Activated T-helper 17 cell treated with anti-CD3 and anti-CD28 coated beads, Interleukin-2, amount 50 U/mL, for 72 hours (primary cell): ENCODE data around the gene ORAI3. TPM values are rescaled to one million over a fixed set of nuclear protein-coding genes. Genes with fewer than 3 reads are reported as not detected.

Experiments used
- ATAC-seq: fragments of 150-1000 bp; cut with Tn5 transposase; replicated peaks from 2 replicates; pipeline ENCODE4 v1.10.0; 2021; ENCODE audit warnings: mild to moderate bottlenecking, moderate library complexity
- H3K27ac Mint-ChIP-seq: one replicate; pipeline ENCODE4 v1.8.0; 2022; ENCODE audit warnings: mixed read lengths
- H3K27me3 Mint-ChIP-seq: one replicate; pipeline ENCODE4 v1.8.0; 2022; ENCODE audit warnings: mixed read lengths
- H3K36me3 Mint-ChIP-seq: one replicate; pipeline ENCODE4 v1.8.0; 2022; ENCODE audit warnings: low read depth, mild to moderate bottlenecking, mixed read lengths
- H3K4me1 Mint-ChIP-seq: one replicate; pipeline ENCODE4 v1.8.0; 2022; ENCODE audit warnings: mixed read lengths
- H3K4me3 Mint-ChIP-seq: one replicate; pipeline ENCODE4 v1.8.0; 2022; ENCODE audit warnings: mild to moderate bottlenecking, mixed read lengths
- H3K9me3 Mint-ChIP-seq: one replicate; pipeline ENCODE4 v1.8.0; 2022; ENCODE audit warnings: mixed read lengths
- total RNA-seq, 2 donors: library from RNA; stranded (reverse); gene quantifications; one replicate each; pipeline ENCODE4 v1.2.3, GENCODE V29; 2022

Gene ORAI3
- total RNA-seq, 2 donors from 2014 or later = 12.4 to 25.8 TPM

DNA sequence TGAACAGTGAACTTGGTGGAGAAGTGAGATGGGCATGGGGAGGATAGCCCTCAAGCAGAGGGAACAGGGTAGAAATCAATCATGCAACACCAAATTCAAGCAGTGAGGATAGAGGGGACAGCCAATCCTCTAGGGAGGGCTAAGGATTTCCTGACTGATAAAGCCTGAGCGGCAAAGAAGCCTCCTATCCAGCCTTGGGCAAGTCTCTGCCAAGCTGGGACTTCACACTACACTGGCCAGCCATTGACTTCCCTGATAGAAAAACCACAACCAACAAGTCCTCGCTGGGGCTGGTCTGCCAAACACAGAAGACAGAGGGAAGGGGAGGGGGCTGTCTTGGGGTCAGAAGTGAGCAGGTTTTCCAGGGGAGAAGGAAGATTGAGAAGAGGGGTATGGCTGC, 28.0 kb upstream of the ORAI3 start:
- H3K4me3 Mint-ChIP-seq = peak overlapping the region; percentile 97
- H3K9me3 Mint-ChIP-seq = no peaks in the 10 kb centered on the region
- H3K27me3 Mint-ChIP-seq = no peaks in the 10 kb centered on the region
- peaks cover 4% of the 10 kb centered on the region for H3K4me1 Mint-ChIP-seq
- no peak for ATAC-seq
- no peak overlapping the region for H3K27ac Mint-ChIP-seq
- H3K36me3 Mint-ChIP-seq = peaks cover 11% of the 10 kb centered on the region

DNA sequence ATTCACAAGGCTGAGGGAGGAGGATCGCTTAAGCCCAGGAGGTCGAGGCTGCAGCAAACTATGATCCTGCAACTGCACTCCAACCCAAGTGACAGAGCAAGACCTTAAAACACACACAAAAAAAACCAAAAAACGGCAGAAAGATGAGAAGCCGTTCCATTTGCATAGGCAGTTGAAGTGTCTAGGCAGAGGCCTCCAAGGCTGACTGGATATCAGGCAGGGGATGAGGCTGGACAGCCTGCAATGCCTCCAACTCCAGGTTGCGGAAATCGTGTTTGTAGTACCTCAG, 27.5 kb upstream of the ORAI3 start:
- peak overlapping the region; percentile 97 for H3K4me3 Mint-ChIP-seq
- peak overlapping the region; percentile 99 for H3K27ac Mint-ChIP-seq
- H3K4me1 Mint-ChIP-seq = peaks cover 8% of the 10 kb centered on the region
- peaks cover 16% of the 10 kb centered on the region for H3K36me3 Mint-ChIP-seq
- H3K27me3 Mint-ChIP-seq = no peaks in the 10 kb centered on the region
- ATAC-seq = no peak
- no peaks in the 10 kb centered on the region for H3K9me3 Mint-ChIP-seq

DNA sequence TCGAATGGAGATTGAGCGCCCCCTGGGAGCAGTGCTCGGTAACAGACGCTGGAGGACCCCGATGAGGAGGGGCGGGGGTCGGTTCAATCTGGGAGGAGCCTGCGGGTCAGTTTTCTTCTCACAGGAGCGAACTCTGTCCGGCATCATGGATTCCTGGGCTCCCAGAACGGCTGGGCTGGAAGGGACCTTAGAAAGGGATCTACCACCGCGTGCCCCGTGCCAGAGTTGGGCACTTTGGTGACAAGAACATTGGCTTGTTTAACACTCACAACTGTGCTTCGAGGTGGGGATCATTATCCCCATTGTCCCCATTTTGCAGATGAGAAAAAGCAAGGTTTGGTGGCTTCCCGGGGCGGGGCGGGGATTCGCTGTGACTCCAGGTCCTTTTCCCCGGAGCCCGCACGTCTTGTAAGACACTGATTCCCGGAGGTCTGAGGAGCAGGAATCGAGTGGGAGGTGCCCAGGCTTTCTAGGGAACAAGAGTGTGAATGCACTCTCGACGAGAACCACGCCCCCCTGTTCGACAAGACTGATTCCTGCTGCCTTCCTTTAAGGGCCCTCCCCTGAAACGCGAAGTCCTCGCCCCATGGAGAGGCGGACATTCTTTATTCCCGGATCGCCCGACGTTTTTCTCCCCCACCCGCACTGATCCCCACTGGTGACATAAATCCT, 27.0 kb upstream of the ORAI3 start:
- no peaks in the 10 kb centered on the region for H3K9me3 Mint-ChIP-seq
- peak overlapping the region; percentile 97 for H3K4me3 Mint-ChIP-seq
- peaks cover 11% of the 10 kb centered on the region for H3K4me1 Mint-ChIP-seq
- peaks cover 16% of the 10 kb centered on the region for H3K36me3 Mint-ChIP-seq
- no peaks in the 10 kb centered on the region for H3K27me3 Mint-ChIP-seq
- peak overlapping the region; percentile 99 for H3K27ac Mint-ChIP-seq
- no peak for ATAC-seq

DNA sequence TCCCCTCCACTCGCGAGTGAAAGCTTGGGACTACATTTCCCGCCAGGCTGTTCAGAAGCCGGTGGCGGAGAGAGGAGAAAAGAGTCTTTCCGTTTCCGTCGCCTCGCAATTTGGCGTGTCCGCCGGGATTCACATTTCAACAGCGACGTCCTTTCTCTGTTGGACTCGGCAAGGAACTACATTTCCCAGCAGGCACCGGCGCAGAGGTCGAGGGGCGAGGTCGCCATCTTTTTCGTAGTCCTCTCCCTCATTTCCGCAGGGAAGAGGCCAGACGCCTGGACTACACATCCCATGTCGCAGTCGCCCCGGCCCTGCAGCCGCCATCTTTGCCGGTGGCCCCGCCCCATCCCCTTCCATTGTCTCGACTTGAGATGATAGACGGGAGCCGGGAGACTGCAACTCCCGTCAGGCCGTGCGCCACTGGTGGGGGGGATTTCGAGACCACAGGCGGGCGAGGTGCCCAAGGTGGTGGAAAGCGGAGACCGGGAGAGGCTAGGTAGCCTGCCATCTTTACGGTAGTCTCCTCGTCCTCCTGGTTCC, 26.4 kb upstream of the ORAI3 start:
- H3K4me3 Mint-ChIP-seq = peak overlapping the region; percentile 97
- ATAC-seq = peak; percentile 87
- H3K9me3 Mint-ChIP-seq = no peaks in the 10 kb centered on the region
- peak overlapping the region; percentile 99 for H3K27ac Mint-ChIP-seq
- H3K36me3 Mint-ChIP-seq = peaks cover 16% of the 10 kb centered on the region
- peaks cover 11% of the 10 kb centered on the region for H3K4me1 Mint-ChIP-seq
- no peaks in the 10 kb centered on the region for H3K27me3 Mint-ChIP-seq

DNA sequence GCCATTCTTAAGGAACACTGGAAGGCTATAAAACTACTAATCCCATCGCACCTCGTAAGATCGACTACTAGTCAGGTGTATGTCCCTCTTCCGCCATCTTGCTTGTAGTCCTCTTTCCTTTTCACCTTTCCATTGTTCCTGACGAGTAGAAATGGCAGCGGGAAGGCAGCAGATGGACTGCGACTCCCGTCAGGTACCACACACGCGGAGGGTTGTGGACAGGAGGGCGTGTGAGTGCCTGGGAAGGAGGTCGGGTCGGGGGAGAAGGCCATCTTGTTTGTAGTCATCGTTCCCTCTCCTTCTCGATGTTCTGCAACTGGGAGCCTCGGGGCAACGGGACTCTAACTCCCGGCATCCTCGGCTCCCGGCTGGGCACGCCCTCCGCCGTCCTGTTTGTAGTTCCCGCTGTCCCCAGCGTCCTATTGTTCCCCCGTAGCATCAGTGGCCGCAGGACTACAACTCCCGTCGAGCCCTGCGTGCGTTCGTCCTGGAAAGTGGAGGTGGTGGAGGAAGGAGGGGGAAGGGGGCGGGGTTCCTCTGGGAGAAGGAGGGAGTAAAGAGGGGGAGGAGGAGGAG, 25.8 kb upstream of the ORAI3 start:
- peak; percentile 87 for ATAC-seq
- Mint-ChIP-seq H3K4me3 (peak overlapping the region; percentile 97), H3K27ac (peak overlapping the region; percentile 99), H3K27me3 (no peaks in the 10 kb centered on the region), H3K9me3 (no peaks in the 10 kb centered on the region), H3K4me1 (peaks cover 11% of the 10 kb centered on the region), H3K36me3 (peaks cover 16% of the 10 kb centered on the region)

DNA sequence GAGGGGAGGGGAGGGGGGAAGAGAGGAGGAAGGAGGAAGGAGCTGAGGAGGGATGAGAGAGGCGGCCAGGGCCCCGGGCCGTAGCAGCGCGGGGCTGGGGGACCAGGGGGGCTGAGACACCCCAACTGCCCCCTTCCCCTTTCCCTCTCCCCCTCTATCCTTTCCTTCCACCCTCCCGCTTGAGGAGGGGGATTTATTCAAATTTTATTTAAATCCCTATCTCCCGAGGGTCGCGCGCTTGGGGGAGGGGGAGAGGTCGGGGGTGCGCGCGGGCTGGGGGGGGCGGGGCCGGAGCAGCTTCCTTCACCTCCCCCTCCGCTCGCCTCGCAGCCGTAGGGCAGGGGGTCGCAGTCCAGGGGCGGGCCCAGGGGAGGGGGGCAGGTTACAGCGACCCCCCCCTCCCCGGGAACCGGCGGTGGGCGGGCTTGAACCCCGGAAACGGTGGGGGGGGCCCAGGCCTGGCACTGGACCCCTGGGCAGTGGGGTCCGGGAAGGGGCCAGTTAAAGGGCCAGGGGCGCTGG, 25.3 kb upstream of the ORAI3 start, which contains the start of gene FBXL19:
Gene FBXL19, plus strand, starts transcription at position 19 of the 522 bp plus-strand sequence. CDS start 2,183 bp downstream, outside the sequence.
- ATAC-seq = no peak
- Mint-ChIP-seq H3K27me3 (no peaks in the 10 kb centered on the region), H3K36me3 (peaks cover 16% of the 10 kb centered on the region), H3K4me1 (peaks cover 11% of the 10 kb centered on the region), H3K9me3 (no peaks in the 10 kb centered on the region), H3K27ac (peak within 1 kb of the TSS; percentile 99), H3K4me3 (peak within 1 kb of the TSS; percentile 97)

DNA sequence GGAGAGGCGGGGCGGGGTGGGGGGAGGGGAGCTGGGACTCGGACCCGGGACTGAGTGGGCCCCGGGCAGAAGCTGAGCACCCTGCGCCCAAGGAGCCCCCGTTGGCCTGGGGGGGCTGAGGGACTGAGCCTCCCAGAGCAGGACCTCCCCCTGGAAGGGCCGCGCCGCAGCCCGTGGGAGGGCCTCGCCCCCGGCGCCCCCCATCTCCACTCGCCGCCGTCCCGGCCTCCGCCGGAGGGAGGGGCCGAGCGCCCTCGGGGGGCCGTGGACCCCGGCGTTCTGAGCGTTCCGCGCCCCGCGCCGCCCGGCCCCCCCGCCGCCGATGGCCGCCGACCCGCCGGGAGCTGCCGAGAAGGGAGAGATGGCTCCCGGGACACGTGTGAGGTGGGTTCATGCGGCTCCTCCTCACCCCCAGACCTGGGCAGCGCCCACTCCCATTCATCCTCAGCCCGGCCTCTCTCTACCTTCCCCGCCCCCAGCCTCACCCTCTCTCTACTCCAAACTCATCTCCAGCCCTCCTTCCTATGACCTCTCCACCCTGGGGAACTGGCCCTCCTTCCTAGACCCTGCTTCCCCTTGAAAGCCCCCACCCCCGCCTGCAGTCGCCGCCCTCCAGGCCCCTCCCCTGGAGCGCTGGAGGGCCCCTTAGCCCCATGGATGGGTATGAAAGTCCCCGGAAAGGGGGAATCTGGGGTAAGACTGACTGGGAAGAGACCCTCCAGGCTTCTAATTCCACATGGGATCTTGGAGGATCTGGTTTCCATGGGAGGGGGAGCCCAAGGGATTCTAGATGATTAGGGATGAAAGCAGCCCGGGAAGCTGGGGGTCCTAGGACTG, 24.6 kb upstream of the ORAI3 start:
- Mint-ChIP-seq H3K4me1 (peaks cover 11% of the 10 kb centered on the region), H3K27me3 (no peaks in the 10 kb centered on the region), H3K27ac (peak overlapping the region; percentile 78), H3K4me3 (peak overlapping the region; percentile 67), H3K36me3 (peaks cover 16% of the 10 kb centered on the region), H3K9me3 (no peaks in the 10 kb centered on the region)
- no peak for ATAC-seq

DNA sequence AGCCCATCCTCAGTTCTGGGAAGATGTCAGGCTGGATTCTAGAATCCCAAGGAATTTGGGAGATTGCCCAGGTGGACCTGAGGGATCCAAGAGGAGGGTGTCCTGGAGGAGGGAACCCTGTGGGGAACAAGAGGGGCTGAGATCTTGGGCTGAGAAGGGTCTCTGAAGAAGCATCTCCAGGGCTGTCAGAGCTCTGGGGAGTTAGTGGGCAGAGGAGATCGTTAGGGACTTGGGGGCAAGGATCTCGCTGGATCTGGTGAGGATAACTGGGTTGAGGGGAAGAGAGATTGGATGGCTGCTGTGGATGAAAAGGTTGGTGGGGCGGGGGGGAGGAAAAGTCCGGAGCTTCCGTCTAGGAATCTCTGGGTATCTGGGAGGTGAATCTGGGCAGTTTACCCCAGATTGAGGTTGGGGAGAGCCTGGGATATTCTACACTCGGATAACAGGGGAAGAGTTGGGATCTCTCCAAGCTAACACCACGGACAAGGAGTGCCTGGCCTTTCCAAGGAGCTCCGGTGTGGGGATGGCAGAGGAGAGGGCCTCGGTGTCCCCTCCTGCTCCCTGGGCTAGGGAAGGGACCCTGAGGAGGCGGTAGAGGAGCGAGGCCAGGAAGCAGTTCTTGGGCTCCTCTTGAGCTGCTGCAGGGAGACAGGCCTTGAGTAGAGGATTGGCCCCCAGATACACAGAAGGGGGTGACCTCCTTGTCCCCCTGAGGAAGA, 23.8 kb upstream of the ORAI3 start:
- Mint-ChIP-seq H3K4me3 (peak overlapping the region; percentile 67), H3K4me1 (peaks cover 11% of the 10 kb centered on the region), H3K27ac (peak overlapping the region; percentile 78), H3K36me3 (peaks cover 16% of the 10 kb centered on the region), H3K9me3 (no peaks in the 10 kb centered on the region), H3K27me3 (no peaks in the 10 kb centered on the region)
- ATAC-seq = no peak

DNA sequence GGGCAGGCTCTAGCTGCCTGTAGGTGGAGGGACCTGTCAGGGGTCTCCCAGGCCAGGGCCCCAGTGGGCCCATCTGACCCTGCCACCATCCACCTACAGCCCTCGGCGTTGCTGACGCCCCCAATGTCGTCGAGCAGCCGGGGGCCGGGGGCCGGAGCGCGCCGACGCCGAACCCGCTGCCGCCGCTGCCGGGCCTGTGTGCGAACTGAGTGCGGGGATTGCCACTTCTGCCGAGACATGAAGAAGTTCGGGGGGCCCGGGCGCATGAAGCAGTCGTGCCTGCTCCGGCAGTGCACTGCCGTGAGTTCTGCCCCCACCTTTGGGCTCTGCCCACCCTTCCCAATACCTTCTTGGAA, 23.3 kb upstream of the ORAI3 start:
- no peak for ATAC-seq
- Mint-ChIP-seq H3K4me1 (peaks cover 11% of the 10 kb centered on the region), H3K27ac (no peak overlapping the region), H3K4me3 (no peak overlapping the region), H3K9me3 (no peaks in the 10 kb centered on the region), H3K36me3 (peaks cover 20% of the 10 kb centered on the region), H3K27me3 (no peaks in the 10 kb centered on the region)

DNA sequence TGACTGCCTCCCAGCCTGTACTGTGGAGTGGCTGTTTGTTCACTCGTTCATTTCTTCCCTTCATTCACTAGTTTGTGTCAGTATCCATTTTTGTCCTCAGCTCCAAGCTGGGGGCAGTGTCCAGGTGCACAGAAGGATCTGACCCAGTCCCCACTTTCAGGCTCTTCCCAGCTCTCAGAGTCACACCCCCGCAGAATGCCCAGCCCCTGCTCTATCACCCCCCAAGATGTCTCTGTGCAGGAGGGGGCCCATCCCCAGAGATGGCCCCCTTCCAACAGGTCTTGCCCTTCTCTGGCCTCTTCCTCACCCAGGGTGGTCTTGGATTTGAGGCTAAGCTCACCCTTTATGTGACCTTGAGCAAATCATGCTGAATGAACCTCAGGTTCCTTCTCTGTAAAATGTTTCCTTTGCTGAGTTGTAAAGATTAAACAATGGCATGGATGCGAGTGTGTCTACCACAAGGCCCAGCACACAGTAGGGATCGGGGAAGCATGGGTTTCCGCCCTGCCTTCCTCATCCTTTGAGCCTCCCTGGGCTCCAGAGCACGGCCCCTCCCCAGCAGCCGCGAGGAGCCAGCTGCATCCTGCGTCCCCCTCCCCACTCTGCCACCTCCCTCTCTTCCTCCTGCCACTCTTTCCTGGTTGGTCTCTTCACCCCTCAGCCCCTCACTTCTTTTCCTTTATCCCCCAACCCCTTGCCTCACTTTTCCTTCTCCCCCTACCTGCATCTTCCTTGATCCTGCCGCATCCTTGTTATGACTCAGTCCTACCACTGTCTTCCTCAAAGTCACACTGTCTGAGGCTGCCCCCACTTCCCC, 22.7 kb upstream of the ORAI3 start:
- Mint-ChIP-seq H3K4me1 (peaks cover 11% of the 10 kb centered on the region), H3K27ac (no peak overlapping the region), H3K9me3 (no peaks in the 10 kb centered on the region), H3K36me3 (peaks cover 25% of the 10 kb centered on the region), H3K4me3 (no peak overlapping the region), H3K27me3 (no peaks in the 10 kb centered on the region)
- ATAC-seq = no peak

DNA sequence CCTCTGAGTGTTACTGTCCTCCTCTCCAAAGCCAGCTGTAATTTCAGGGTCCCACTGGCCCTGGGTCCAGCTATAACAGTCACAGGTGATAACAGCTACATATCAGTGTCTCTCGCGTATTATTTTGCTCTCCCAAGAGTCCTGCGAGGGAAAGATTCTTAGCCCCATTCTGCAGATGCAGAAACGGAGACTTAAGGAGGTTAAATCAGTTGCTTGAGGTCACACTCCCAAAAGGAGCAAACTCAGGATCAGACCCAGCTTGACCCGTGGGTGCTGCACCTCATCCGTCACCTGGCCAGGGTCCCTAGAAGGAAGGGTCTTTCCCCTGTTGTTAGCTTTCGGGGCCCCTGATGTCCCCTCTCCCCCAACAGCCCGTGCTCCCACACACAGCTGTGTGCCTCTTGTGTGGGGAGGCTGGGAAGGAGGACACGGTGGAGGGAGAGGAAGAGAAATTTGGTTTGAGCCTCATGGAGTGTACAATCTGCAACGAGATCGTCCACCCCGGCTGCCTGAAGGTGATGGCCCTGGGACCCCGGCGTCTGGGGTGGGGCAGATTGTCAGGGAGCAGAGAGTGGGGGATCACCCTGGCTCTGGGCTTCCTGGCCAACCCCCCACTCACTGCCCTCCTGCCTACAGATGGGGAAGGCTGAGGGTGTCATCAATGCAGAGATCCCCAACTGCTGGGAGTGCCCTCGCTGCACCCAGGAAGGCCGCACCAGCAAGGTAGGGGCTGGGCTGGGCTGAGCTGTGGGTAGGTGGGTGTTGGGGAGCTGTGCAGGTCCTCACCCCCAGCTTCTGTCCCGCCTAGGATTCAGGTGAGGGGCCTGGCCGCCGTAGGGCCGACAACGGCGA, 21.7 kb upstream of the ORAI3 start:
- Mint-ChIP-seq H3K4me3 (no peak overlapping the region), H3K36me3 (peaks cover 30% of the 10 kb centered on the region), H3K4me1 (peaks cover 11% of the 10 kb centered on the region), H3K27me3 (no peaks in the 10 kb centered on the region), H3K27ac (no peak overlapping the region), H3K9me3 (no peaks in the 10 kb centered on the region)
- no peak for ATAC-seq

DNA sequence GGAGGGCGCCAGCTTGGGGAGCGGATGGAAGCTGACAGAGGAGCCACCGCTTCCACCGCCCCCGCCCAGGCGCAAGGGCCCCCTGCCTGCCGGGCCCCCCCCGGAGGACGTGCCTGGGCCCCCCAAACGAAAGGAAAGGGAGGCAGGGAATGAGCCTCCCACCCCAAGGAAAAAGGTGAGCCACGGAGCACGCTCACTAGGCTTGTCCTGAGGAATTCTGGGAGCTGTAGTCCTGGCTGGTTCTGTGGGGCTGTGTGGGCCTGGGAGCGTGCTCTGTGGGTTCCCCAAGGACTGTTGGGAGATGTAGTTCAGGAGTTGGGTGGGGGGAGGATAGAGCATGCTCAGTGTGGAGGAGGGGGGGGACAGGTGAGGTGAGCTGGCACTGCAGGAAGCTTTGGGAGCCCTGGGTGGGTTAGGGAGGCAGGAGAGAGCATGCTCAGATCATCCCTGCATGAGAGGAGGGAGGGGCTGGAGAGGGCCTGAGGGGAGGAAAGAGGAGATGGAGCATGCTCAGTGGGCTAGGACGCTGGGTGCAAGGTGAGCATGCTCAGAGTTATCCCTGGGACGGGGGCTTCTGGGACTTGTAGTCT, 21.0 kb upstream of the ORAI3 start:
- Mint-ChIP-seq H3K4me1 (peaks cover 11% of the 10 kb centered on the region), H3K4me3 (no peak overlapping the region), H3K36me3 (peaks cover 37% of the 10 kb centered on the region), H3K27ac (no peak overlapping the region), H3K9me3 (no peaks in the 10 kb centered on the region), H3K27me3 (no peaks in the 10 kb centered on the region)
- ATAC-seq = no peak
